Sigmoid colon (tissue), 7 donors: ENCODE measurements around the gene SH3RF3. TPM values are rescaled to one million over a fixed set of nuclear protein-coding genes. Genes with fewer than 3 reads are reported as not detected.

ENCODE experiments used
- DNase-seq: peaks from one replicate; pipeline ENCODE4 v3.0.0-alpha.2; 2019
- H3K27ac ChIP-seq, 4 donors: fragments of 200-600 bp; sonication (generic); one replicate each; pipeline ENCODE4 v1.5.1; 2016 to 2019; ENCODE audit warnings: mild to moderate bottlenecking in 1 of 4
- H3K27me3 ChIP-seq, 3 donors: fragments of 200-600 bp; sonication (generic); one replicate each; pipeline ENCODE4 v1.5.1; 2019; ENCODE audit warnings: mild to moderate bottlenecking in 1 of 3
- H3K36me3 ChIP-seq, 4 donors: fragments of 200-600 bp; sonication (generic); one replicate each; pipeline ENCODE4 v1.5.1; 2016 to 2019
- H3K4me1 ChIP-seq, 4 donors: fragments of 200-600 bp; sonication (generic); one replicate each; pipeline ENCODE4 v1.5.1; 2017 to 2019
- H3K4me3 ChIP-seq, 4 donors: fragments of 200-600 bp; sonication (generic); one replicate each; pipeline ENCODE4 v1.5.1; 2017 to 2019; ENCODE audit warnings: mild to moderate bottlenecking in 2 of 4, moderate library complexity in 1 of 4
- H3K9me3 ChIP-seq, 4 donors: fragments of 200-600 bp in 3 of 4; sonication (generic) in 3 of 4; one replicate each; pipeline versions ENCODE4 v1.5.1 to v1.6.1; 2013 to 2019
- EP300 ChIP-seq, 4 donors: sonication (generic); formaldehyde crosslinking; IDR thresholded peaks; one replicate each; pipeline ENCODE4 v1.6.1; 2017; ENCODE audit warnings: antibody characterized with exemption in 4 of 4
- POLR2A ChIP-seq, 2 donors: fragments of 450-650 bp; IDR thresholded peaks; one replicate each; pipeline ENCODE4 v1.6.1; 2016; ENCODE audit warnings: antibody characterized with exemption in 2 of 2, mild to moderate bottlenecking in 2 of 2, moderate library complexity in 2 of 2
- POLR2AphosphoS5 ChIP-seq, 4 donors: sonication (generic); formaldehyde crosslinking; IDR thresholded peaks; one replicate each; pipeline ENCODE4 v1.6.1; 2017; ENCODE audit warnings: antibody characterized with exemption in 4 of 4
- WGBS, 2 donors: extraction: QIAGEN DNeasy Blood & Tissue Kit; methylation state at CpG; one replicate each; pipeline ENCODE4 v1.1.7; 2013; 5-methylcytosine and 5-hydroxymethylcytosine counted together
- intact Hi-C: fragments of 100-400 bp; cut with DNase I; formaldehyde crosslinking; loops from one replicate; pipeline ENCODE4 v1.15.1; 2023
- polyA plus RNA-seq, 3 donors: library from polyadenylated mRNA; stranded (reverse); fragments of 200-250 nt; gene quantifications; one replicate each; pipeline ENCODE4 v1.2.3, GENCODE V29; 2013
- total RNA-seq, 4 donors: library from RNA; depleted of rRNA; stranded (reverse); fragments of >200 nt; gene quantifications; one replicate each; pipeline ENCODE4 v1.1.0, GENCODE V29; 2016
- TF ChIP-seq, protein P1 (sequence below), 4 experiments: fragments of 450-650 bp in 3 of 4; fragments of 200-600 bp in 1 of 4; IDR thresholded peaks; one replicate each; pipeline ENCODE4 v1.5.1; 2016 to 2019; ENCODE audit warnings: antibody characterized with exemption in 4 of 4, mild to moderate bottlenecking in 3 of 4, moderate library complexity in 2 of 4
- donor health status: healthy with polysubstance abuse.
- donor health status: Bipolar disorder and iron deficiency.
- donor health status: healthy.

Gene SH3RF3
- total and polyA plus RNA-seq, 7 donors, result 0.69 to 10.0 (median 3.4) TPM

DNA sequence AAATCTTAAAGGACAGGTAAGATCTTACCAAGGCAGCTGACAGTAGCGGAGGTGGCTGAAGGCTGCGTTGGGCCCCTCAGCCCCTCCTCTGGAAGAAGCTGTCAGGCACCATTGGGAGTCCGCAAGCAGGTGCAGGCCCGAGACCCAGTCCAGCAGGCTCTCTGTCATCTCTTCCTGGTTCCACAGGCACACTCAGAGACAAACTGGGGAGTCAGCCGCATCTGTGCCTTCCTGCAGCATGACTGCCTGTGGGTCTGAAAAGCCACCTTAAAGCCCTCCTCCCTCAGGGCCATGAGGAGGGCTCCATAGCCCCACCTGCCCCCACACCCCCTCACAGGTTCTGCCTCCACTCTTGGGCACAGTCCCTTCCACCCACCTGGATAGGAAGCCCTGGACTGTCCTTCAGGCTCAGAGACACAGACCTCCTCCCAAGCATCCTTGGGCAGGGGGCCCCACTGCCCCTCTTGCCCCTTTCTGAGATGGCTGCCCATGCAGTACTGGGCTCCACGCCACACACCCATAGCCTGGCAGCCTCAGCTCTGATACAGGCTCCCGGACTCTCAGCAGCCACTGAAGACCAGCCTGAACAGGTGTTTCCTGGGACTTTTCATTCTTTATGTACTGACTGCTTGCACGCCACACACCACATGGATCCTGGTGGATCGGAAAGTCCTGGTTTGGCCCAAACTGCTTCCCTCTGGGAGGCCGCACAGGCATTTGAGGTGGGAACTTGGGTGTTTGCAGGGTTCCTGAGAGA lies 245.0 kb downstream of the SH3RF3 start:
- TF ChIP-seq EP300 (IDR thresholded peaks at IDR 0.05) (no peak), POLR2A (IDR thresholded peaks at IDR 0.05) (no peak), POLR2AphosphoS5 (IDR thresholded peaks at IDR 0.05) (no peak)
- TF ChIP-seq, protein P1, sequence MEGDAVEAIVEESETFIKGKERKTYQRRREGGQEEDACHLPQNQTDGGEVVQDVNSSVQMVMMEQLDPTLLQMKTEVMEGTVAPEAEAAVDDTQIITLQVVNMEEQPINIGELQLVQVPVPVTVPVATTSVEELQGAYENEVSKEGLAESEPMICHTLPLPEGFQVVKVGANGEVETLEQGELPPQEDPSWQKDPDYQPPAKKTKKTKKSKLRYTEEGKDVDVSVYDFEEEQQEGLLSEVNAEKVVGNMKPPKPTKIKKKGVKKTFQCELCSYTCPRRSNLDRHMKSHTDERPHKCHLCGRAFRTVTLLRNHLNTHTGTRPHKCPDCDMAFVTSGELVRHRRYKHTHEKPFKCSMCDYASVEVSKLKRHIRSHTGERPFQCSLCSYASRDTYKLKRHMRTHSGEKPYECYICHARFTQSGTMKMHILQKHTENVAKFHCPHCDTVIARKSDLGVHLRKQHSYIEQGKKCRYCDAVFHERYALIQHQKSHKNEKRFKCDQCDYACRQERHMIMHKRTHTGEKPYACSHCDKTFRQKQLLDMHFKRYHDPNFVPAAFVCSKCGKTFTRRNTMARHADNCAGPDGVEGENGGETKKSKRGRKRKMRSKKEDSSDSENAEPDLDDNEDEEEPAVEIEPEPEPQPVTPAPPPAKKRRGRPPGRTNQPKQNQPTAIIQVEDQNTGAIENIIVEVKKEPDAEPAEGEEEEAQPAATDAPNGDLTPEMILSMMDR (IDR thresholded peaks at IDR 0.05), result no peak
- Histone ChIP-seq H3K4me1 (no peaks in the 10 kb centered on the region), H3K27ac (no peak overlapping the region), H3K4me3 (no peak overlapping the region), H3K27me3 (no peaks in the 10 kb centered on the region), H3K36me3 (peaks cover 0 to 11% (median 0%) of the 10 kb centered on the region in 4 donors), H3K9me3 (no peaks in the 10 kb centered on the region)
- WGBS, 2 donors, result 90 to 96% methylated on average over 10 of the region's 10 CpGs
- peak; percentile 34 for DNase-seq
- intact Hi-C loops, result no loop called here

DNA sequence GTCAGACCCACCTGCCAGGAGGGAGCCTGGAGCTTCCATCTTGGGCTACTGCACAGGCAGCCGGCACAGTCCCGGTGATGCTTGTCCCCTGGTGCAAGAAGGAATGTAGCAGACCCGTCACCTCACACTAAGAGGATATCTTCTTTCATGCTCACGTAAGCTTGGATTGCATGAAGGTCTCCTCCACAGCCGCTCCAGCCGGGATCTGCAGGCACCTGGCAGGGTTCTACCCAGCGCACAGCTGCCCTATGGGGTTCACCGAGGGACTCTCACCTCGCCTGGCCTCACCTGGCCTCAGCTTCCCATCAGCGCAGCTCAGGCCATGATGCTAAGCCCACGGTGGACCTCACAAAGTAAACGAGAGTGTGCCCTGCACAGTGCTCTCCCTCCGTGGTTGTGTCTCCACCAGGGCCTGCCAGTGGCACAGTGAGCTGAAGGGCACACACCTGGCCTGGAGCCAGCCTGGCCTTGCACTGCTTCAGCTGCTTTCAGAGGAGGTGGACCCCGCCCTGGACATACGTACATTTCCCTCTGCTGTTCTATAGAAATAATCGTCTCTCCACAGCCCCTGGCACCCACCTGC lies 245.6 kb downstream of the SH3RF3 start:
- peak; percentile 59 for DNase-seq
- no peaks in the 10 kb centered on the region for H3K4me1 ChIP-seq
- H3K4me3 ChIP-seq, result no peak overlapping the region
- 83 to 91% methylated on average over 16 of the region's 16 CpGs for WGBS, 2 donors
- H3K27me3 ChIP-seq, result no peaks in the 10 kb centered on the region
- H3K9me3 ChIP-seq, result no peaks in the 10 kb centered on the region
- TF ChIP-seq POLR2AphosphoS5 (IDR thresholded peaks at IDR 0.05) (no peak), POLR2A (IDR thresholded peaks at IDR 0.05) (no peak), EP300 (IDR thresholded peaks at IDR 0.05) (no peak)
- TF ChIP-seq, protein P1 (IDR thresholded peaks at IDR 0.05), result no peak
- H3K36me3 ChIP-seq, result peaks cover 0 to 11% (median 0%) of the 10 kb centered on the region in 4 donors
- intact Hi-C loops, result no loop called here
- no peak overlapping the region for H3K27ac ChIP-seq

DNA sequence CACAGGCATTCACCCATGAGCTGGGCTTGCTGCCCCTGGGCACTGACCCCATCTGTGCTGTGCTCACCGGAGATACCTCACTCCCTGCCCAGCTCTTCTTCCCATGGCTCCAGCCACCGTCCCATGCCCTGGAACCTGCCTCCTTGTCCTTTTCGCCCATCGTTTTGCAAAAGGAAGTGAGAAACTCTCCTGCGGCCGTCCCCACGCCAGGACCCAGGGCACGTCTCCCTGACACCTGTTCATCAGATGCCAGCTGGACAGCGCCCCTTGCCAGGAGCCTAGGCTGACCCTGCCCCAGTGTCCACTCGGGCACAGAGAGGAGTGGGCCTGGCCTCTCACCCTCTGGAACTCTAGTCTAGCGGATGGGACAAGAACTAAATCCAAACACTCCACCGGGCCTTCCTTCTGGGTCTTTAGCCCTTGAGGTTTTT lies 246.1 kb downstream of the SH3RF3 start:
- no peak overlapping the region for H3K27ac ChIP-seq
- intact Hi-C loops, result no loop called here
- no peaks in the 10 kb centered on the region for H3K9me3 ChIP-seq
- TF ChIP-seq EP300 (IDR thresholded peaks at IDR 0.05) (no peak), POLR2A (IDR thresholded peaks at IDR 0.05) (no peak), POLR2AphosphoS5 (IDR thresholded peaks at IDR 0.05) (no peak)
- TF ChIP-seq, protein P1 (IDR thresholded peaks at IDR 0.05), result no peak
- no peaks in the 10 kb centered on the region for H3K27me3 ChIP-seq
- peaks cover 0 to 11% (median 0%) of the 10 kb centered on the region in 4 donors for H3K36me3 ChIP-seq
- no peak overlapping the region for H3K4me3 ChIP-seq
- peak; percentile 52 for DNase-seq
- 94 to 96% methylated on average over 12 of the region's 12 CpGs for WGBS, 2 donors
- no peaks in the 10 kb centered on the region for H3K4me1 ChIP-seq

DNA sequence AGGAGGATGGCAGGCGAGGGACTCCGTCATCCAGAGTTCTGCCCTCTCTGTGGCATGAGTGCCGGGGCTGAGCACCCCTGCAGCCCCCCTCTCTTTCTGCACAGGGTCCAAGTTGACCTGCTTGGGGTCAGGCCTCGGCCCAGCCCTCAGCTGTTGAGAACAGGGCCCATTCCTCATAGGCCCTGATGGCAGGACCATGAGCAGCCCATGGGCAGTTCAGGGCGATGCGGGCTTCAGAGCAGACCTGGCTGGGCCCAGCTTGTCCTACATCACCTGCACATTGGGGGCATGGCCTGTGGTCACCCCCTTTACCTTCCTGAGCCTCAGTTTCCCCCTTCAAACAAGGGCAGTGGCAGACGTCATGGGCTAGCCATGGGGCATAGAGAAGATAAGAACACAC lies 246.7 kb downstream of the SH3RF3 start:
- TF ChIP-seq, protein P1 (IDR thresholded peaks at IDR 0.05), result no peak
- no peak for TF ChIP-seq EP300 (IDR thresholded peaks at IDR 0.05)
- no peak for TF ChIP-seq POLR2AphosphoS5 (IDR thresholded peaks at IDR 0.05)
- no peak for TF ChIP-seq POLR2A (IDR thresholded peaks at IDR 0.05)
- intact Hi-C loops, result no loop called here
- Histone ChIP-seq H3K27ac (no peak overlapping the region), H3K4me1 (no peaks in the 10 kb centered on the region), H3K4me3 (no peak overlapping the region), H3K9me3 (no peaks in the 10 kb centered on the region), H3K36me3 (peaks cover 0 to 11% (median 0%) of the 10 kb centered on the region in 4 donors), H3K27me3 (no peaks in the 10 kb centered on the region)
- DNase-seq, result peak; percentile 56
- WGBS, 2 donors, result 93 to 94% methylated on average over 7 of the region's 7 CpGs
